Inferior parietal cortex (tissue), 1 donor: ENCODE measurements around the gene VSIG10.

Source experiments
- DNase-seq: peaks from one replicate; pipeline ENCODE4 v3.0.0-alpha.2; 2016; ENCODE audit errors: extremely low spot score

The VSIG10 gene

DNA sequence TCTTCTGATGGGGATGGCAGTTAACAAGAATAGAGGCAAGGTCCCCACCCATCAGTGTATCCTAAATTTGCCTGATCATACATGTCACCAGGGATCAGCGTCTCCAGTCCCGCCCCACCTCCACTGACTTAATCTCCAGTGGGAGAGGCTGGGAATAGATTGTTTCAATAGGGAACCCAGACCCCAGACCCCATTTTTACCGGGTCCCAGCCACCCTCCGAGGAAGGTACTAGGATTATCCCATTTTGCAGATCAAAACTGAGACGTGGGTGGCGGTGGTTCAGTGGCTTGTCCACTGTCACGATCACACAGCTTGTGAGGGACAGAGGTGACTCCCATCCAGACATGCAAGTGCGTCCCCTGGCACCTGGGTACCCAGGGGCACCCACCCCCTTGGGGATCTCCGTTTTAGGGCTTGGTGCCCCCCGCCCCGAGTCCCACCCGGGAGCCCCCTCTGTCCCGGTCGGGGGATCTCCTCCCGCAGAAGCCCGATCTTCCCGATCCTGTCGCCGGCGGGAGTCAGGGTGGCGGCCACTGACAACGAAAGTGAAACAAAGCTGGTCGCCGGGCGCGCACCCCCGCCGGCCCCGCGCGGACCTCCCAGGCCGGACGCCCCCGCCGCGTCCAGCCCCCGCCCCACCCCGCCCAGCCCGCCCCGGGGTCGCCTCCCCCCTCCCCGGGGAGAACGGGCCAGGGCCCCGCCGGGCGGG is 43.4 kb downstream of the VSIG10 start:
- DNase-seq = no peak

DNA sequence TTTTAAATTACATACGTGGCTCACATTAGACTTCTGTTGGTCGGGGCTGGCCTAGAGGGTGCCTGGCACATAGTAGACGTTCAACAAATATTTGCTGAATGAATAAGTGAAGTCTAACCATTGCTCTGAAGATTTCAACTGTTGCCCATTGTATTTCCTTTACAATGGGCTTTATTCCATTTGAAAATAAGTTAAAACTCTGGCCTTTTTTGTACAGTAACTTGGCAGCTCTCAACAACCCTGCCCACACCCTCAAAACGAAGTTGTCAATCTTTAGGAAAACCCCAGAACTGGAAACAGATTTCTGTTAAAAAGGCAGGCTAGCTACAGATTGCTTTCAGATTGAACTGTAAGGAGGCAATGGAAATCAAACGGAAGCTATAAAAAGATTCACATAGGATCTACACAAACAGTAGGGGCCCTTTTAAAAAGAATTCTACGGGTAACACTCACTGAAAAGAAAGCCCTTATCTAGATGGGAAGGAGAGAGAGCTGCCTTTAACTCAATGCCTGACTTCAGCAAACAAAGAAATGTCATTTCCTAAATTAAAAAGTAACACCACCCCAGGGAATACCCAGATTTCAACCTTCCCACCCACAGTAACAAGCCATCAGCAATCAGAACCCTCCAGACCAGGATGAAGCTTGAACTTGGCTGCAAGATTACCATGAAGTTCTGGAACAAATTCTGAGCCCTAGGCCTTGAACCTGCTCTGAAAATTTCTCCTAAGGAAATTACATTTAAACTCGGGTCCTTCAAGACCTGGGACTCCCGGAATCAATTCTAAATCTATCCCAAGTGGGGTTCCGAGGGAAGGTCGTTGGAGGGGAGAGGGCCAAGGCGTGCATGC is 44.2 kb downstream of the VSIG10 start:
- no peak for DNase-seq

DNA sequence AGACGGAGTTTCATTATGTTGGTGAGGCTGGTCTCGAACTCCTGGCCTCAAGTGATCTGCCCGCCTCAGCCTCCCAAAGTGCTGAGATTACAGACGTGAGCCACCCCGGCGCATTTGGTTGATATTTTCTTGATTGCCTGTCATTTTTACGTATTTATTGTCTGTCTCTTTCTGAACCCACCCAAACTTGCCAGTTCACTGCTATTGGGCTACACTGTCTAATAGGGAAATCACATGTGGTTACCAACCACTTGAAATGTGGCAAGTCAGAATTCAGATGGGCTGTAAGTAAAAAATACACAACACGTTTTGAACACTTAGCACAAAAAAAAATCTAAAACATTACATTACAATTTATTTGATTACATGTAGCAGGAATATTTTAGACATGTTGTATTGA is 44.9 kb downstream of the VSIG10 start:
- DNase-seq = no peak

DNA sequence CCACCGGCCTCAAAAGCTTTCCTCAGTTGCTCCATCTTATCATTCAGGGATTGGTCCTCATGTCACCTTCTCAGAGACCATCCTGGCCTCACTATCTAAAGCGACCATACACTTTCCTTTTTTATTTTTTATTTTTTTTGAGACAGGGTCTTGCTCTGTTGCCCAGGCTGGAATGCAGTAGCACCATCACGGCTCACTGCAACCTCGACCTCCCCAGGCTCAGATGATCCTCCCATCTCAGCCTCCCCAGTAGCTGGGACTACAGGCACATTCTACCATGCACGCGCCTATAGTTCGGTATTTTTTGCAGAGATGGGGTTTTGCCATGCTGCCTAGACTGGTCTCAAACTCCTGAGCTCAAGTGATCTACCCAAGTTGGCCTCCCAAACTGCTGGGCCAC is 45.6 kb downstream of the VSIG10 start:
- DNase-seq = no peak

DNA sequence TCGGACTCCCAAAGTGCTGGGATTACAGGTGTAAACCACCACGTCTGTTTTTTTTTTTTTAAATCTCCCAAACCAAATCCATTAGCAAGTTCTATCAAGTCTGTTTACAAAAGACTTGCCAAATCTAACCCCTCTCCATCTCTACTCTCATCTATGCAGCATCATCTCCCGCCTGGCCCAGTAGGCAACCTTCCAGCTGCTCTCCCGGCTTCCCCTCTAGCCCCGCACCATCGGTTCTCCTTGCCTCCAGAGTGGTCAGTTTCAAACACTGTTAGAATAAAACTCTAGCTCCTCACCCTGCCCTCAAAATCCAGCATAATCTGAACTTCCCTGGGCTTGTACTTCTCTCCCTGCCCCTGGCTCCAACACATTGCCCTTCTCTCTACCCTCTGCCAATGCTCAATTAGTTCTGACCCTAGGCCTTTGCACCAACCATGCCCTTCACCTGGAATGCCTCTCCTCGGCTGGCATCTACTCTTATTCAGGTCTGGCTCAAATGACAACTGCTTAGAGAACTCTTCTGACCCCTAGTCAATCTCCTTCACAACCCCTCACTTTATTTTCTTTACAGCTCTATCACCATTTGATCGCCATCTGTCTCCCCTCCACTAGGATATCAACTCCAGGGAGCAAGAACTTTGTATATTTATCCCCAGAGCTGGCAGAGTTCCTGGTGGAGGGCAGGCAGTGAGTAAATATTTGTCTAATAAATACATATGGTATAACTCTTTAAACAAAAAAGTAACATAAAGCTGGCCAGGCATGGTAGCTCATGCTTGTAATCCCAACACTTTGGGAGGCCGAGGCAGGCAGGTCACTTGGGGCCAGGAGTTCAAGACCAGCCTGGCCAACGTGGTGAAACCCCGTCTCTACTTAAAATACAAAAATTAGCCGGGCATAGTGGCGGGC is 47.7 kb downstream of the VSIG10 start:
- no peak for DNase-seq

DNA sequence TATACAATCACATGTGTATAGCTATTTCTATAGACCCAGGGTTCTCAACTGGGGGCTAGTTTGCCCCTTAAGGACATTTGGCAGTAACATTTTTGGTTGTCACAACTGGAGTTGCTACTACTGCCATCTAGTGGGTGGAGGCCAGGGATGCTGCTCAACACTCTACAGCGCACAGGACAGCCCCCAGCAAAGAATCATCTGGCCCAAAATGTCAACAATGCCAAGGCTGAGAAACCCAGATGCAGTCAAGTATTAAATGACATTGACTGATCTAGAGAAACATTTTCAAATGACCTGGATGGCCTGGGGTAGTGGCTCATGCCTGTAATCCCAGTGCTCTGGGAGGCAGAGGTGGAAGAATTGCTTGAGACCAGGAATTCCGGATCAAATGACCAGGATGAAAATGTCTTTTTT is 48.7 kb downstream of the VSIG10 start:
- no peak for DNase-seq

DNA sequence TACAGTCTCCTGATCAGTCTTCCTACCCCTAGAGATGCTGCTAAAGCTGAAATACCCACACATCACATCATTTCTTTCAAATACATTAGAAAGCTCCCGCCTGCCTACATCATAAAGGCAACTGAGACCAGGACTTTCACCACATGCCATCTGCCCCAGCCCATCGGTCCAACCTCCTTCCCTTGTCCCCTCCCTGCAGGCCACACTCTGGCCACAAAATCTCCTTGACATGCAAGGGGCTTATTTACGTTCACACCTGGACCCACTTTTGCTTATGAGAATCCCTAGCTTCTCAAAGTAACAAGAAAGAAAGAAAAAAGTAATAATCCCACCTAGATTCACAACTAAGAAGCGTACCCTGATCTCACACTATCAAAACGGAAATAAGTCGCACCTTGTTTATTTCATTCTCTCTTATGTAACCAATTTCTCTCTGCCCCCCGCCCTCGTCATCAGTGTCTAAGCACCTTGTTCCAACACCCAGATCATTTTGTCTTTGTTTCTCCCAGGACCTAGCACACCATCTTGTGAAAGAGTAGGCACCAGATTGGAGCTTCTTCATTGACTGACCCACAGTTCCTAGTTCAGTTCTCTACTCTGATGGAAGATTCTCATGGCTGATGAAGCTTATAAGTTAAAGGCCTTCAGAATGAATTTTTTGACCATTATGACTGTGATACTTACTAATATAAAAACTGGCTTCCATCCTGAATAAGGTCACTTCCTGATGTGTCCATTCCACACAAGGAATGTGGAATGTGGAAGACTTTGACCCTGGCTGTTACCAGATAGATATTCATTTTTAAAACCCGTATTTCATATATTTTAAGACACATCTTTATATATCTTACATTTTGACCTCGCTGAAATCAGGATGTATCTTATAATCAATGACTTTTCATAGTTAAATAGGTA is 50.5 kb downstream of the VSIG10 start:
- DNase-seq = no peak

DNA sequence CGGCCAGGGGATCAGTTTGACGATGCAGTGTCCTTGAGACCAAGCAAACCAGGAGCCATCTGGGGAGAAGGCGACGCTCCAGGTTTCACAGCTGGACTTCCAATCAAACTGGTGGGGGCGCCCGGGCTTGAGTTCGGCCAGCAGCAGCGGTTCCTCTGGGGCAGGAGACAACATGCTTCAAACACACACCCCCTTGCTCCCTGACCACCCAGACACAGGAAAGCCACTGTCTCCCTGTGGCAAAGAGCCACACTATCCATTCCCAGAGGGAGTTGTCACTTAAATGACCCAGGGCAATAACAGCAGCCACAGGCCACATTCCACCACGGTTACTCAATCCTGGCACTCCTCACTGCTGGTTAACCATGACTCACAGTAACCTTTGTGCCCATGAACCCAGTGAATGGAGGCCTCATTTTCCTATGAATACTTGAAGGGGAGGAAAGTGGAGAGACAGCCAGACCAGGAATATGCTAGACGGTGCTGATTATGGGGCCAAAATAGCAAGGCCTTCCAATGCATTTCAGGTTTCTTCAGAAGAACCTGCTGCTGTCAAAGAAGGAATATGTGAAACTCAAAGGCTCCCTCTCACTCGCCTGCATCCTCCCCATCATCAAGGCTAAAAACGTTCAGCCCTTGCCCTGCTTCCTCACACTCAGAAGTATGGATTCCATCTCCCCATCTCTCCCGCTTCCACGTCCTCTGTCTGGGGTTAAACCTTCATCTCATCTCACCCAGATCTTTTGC is 51.3 kb downstream of the VSIG10 start:
- DNase-seq = no peak

DNA sequence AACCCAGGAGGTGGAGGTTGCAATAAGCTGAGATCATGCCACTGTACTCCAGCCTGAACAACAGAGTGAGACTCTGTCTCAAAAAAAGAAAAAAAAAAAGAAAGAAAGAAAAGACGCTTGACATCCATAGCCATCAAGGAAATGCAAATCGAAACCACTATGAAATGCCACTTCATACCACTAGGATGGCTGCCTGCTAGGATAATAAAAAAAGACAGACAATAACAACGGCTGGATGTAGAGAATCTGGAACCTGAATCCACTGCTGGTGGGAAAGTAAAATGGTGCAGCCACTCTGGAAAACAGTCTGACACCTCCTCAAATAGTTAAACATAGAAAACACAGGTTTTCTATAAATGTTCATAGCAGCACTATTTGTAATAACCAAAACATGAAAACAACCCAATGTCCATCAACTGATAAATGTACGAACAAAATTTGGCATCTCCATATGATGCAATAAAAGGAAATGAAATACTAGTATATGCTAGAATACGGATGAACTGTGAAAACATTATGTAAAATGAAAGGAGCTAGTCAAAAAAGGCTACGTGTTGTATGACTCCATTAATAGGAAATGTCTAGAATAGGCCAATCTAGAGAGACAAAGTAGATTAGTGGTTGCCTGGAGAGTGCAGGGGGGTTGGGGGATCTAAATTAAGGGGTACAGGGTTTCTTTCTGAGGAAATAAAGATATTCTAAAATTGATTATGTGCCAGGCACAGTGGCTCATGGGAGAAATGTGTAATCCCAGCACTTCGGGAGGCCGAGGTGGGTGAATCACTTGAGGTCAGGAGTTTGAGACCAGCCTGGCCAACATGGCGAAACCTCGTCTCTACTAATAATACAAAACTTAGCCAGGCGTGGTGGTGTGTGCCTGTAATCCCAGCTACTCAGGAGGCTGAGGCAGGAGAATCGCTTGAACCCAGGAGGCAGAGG is 52.6 kb downstream of the VSIG10 start:
- no peak for DNase-seq

DNA sequence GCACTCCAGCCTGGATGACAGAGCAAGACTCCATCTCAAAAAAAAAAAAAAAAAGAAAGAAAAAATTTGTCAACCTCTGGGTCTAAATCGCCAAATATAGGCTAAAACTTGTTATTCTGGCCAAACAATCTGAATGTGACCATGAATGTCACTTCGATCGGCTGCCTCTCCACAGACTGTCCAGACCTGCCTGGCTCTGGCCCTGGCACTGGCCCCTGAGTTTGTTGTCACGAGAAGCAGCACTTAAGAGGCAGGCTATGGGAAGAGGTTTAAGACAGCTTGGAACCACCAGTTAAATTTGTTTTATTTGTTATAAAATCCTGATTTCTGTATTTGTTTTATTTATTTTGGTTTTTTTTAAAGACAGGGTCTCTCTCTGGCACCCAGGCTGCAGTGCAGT is 57.4 kb downstream of the VSIG10 start:
- no peak for DNase-seq

DNA sequence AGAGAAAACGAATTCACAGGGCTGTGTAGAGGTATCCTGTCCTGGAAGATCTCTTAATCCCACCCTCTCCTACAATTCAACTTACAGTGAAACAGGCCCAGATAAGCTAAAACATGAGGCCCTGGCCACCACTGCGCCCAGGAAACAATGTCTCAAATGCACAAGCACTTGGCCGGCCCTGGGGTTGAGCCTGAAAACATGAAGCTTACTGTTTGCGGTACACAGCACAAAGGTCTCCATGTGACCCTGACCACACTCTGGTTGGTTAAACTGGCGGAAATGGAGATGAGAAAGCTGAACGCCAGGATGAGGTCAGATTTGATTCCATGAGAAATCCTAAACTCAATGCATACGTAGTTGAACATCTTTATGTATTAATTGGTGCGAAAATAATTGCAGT is 59.2 kb downstream of the VSIG10 start:
- DNase-seq = no peak

DNA sequence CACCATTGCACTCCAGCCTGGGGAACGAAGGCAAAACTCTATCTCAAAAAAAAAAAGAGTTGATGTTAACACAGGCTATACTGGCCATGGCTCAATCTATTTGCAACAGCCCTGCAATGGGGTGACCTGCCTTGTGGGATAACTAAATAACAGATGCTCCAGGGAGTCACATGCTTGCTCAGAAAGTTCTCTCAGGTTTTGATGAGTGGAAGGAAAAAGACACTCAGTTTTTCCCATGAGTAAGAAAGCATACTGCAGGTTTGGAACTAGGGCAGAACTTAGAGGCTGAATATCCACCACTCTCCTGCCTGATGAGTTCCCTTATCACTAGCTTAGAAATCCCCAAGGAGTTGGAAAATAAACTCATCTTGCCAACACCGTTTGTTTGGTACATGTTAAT is 59.7 kb downstream of the VSIG10 start:
- no peak for DNase-seq

DNA sequence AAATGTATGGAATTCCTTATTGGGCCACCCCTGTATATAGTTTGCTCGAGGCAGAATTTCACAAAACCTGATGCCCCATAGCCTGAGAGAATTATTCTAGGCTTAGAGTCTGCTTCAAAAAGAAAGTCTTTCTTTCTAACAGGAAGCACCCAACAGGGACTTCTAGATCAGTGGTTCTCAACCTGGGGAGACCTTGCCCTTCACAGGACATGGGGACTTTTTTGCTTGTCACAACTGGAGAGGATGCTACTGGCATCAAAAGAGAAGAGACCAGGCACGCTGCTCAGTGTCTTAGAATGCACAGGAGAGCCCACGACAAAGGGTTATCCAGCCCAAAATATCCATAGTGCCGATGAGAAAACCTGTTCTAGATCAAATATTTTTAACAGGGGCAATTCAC is 61.7 kb downstream of the VSIG10 start:
- no peak for DNase-seq

DNA sequence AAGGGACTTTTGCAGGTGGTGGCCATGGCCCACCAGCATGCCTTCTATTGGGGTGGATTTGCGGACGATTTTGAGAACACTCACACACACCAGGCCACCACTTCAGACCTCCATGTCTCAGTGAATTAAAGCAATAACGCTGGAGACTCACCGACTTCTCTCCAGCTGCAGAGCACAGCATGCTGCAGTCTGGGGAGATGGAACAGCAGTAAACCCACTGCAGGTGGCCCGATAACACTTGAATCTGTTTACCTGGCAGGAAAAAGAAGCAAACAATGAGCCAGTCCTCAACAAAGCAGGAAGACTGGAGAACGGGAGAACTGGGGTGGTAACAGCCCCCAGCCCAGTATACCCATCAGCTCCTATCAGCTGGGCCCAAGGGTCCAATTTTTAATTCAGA is 65.7 kb downstream of the VSIG10 start:
- no peak for DNase-seq

DNA sequence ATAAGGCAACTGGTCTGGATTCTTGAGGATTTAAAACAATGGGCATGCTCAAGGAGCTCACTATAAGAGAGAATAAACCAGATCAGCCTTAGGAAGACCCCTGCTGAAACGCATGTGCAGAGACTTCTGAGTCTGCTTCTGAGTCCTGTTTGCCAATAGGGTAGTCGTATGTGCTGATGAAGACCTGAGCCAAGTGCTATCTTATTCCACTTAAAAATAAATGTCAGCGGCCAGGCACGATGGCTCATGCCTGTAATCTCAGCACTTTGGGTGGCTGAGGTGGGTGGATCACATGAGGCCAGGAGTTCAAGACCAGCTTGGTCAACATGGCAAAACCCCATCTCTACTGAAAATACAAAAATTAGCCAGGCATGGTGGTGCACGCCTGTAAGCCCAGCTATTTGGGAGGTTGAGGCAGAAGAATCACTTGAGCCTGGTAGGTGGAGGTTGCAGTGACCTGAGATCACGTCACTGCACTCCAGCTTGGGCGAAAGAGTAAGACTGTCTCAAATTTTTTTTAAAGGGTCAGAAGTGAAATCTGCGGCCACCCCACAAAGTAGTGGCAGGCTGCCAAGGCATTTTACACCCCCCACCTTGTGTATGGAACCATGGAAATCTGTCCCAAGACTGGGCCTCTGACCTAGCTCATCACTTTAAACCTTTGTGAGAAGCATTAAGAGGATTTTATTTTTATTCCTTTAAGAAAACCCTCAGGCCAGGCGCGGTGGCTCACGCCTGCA is 67.0 kb downstream of the VSIG10 start:
- no peak for DNase-seq

DNA sequence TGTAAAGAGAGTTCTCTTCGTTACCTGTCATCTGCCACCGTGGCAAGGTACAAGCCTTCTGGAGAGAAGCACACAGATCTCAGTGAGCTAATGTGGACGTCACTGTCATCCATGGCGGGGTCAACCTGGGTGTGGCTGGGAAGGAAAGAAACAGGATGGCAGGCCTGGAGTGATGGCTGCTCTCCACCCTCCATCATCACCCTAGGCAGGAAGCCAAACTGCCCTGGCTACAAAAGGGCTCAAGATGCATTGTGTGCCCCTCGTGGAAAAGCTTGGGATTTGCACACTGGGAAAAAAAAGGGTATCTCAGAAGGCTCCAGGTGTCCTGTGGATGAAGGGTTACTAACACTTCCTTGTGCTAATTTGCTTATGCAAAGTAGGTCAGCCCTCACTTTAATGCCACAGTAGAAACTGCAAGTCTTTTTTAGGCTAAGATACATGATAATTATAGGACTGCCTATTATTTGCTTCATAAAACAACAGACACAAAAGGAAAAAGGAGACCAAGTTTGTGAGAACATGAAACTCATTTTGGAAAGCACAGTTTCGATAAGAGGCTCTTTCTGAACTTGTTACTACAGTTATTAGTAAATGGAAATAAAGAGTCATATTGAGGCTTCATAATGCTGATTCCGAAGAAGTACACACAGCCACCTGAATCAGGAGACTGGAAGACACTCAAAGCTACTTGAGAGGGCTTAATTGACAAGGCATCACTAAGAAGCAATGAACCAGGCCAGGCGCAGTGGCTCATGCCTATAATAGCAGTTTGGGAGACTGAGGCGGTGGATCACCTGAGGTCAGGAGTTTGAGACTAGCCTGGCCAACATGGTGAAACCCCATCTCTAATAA is 68.4 kb downstream of the VSIG10 start:
- no peak for DNase-seq

DNA sequence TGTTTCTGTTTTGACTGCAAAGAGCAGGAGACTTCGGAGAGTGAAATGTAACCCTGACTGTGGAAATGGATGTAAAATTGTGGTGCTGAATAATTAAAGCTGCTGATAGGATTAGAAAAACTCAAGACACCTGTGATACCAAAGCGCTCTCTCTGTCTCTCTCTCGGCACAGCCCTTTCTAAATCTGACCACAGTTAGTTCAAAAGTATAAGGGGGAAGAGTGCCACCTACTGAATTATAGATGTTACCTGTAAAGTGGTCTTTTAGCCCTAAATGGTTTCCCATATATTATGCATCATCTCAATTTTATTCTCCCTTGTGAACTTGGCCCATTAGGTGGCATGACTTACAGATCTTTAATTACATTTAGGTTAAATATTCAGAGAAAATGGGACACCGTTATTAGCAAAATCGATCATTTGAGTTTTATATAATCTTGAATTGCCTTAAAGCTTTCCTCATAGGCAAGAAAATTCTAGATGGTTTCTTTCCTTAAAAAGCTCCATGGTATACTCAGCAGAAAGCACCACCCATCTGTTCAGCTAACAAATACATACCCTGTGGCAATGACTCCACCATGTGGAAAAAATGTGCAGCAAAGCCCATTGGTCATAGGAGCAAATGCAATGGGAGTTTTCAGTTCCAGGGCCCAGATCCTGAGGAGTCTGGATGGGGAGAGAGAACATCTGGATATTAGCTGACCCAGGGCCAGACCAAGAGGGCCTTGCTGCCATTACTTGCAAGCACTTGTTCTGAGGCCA is 69.2 kb downstream of the VSIG10 start:
- DNase-seq = peak; percentile 65
